ENCODE results near the gene TP53I11. TPM values are rescaled to one million over a fixed set of nuclear protein-coding genes. Genes with fewer than 3 reads are reported as not detected.

The TP53I11 gene
- polyA plus RNA-seq, 2 donors: 10.3 to 37.2 TPM

DNA sequence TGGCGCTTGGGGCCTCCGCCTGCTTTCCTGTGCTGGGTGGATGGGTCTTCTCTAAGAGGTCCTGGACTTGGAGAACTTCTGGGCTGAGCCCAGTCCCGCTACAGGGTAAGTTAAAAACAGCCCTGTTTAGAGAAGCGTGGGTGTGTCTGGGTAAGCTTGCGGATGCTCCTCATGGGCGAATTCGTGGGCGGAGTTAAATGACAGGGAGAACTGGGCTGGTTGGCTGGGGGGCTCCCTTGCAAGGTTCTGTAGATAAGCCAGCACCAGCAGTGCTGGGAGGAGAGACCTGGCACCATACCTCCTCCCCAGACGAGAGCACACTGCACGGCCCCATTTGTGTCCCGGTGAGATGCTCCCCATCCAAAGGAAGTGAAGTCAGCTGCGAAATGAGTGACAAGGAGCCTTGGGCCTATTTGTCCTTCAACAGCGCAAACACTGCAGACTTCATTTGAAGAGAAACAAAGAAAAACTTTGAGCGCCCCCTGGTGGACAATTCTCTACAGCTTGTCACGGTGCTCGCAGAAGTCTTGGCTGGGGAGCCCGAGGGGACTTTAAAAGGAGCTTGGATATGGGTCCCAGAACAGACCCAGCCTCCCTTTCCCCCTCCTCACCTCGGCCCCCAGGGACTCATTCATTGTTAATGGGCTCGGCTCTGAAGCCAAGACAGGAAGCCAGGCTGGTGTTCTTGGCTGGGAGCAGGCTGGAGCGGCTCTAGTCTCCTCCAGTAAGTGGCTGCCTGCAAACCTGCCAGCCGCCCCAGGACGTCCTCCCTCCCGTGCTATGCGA is 39.5 kb downstream of the TP53I11 start:
- Histone ChIP-seq H3K27ac (ENCODE audit: low read depth in 2 of 2, low read length in 1 of 2) (no peak overlapping the region), H3K9me3 (ENCODE audit: control insufficient read depth in 2 of 2, insufficient read depth in 1 of 2, low read depth in 1 of 2, low read length in 1 of 2) (no peaks in the 10 kb centered on the region), H3K27me3 (ENCODE audit: control insufficient read depth in 1 of 2, insufficient read depth in 2 of 2, low read length in 2 of 2) (no peaks in the 10 kb centered on the region), H3K4me1 (ENCODE audit: control insufficient read depth in 2 of 2, insufficient read depth in 2 of 2, low read length in 1 of 2) (no peaks in the 10 kb centered on the region), H3K36me3 (ENCODE audit: control insufficient read depth in 2 of 2, insufficient read depth in 2 of 2, low read length in 1 of 2) (no peaks in the 10 kb centered on the region), H3K4me3 (ENCODE audit: low read depth in 1 of 2, low read length in 2 of 2) (no peak overlapping the region)
- WGBS, 2 donors: 23 to 26% methylated on average over 24 of the region's 24 CpGs

DNA sequence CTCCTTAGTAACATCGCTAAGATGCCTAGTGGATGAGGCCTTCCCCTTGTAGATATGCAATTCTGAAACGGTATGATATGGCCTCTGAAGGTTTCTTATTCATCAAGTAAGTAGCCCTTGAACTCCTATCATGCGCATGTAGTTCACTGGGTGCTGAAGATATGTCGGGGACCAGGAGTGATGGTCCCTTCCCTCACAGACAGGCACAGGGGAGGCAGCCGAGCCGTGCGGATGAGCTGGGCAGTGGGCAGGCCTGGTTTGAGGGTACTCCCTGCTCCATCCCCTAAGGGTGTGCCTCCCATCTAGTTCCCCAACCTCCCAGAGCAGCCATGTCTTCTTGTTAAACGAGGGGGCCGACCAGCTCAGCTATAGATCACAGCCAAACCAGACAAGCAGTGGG is 40.1 kb downstream of the TP53I11 start:
- Histone ChIP-seq H3K9me3 (ENCODE audit: control insufficient read depth in 2 of 2, insufficient read depth in 1 of 2, low read depth in 1 of 2, low read length in 1 of 2) (no peaks in the 10 kb centered on the region), H3K27ac (ENCODE audit: low read depth in 2 of 2, low read length in 1 of 2) (no peak overlapping the region), H3K4me1 (ENCODE audit: control insufficient read depth in 2 of 2, insufficient read depth in 2 of 2, low read length in 1 of 2) (no peaks in the 10 kb centered on the region), H3K27me3 (ENCODE audit: control insufficient read depth in 1 of 2, insufficient read depth in 2 of 2, low read length in 2 of 2) (no peaks in the 10 kb centered on the region), H3K36me3 (ENCODE audit: control insufficient read depth in 2 of 2, insufficient read depth in 2 of 2, low read length in 1 of 2) (no peaks in the 10 kb centered on the region), H3K4me3 (ENCODE audit: low read depth in 1 of 2, low read length in 2 of 2) (no peak overlapping the region)
- WGBS, 2 donors: 87% methylated on average over 9 of the region's 9 CpGs

- Histone ChIP-seq H3K4me3 (ENCODE audit: low read depth in 1 of 2, low read length in 2 of 2) (no peak overlapping the region), H3K27me3 (ENCODE audit: control insufficient read depth in 1 of 2, insufficient read depth in 2 of 2, low read length in 2 of 2) (no peaks in the 10 kb centered on the region)
- 90 to 91% methylated on average over 14 of the region's 14 CpGs for WGBS, 2 donors
Observed at GRCh38 chr11:44909557-44909956, 41.1 kb downstream of the TP53I11 start.

GRCh38 chr11:44906649-44907048 is 44.0 kb downstream of the TP53I11 start:
- Histone ChIP-seq H3K36me3 (ENCODE audit: control insufficient read depth in 2 of 2, insufficient read depth in 2 of 2, low read length in 1 of 2) (no peaks in the 10 kb centered on the region), H3K27ac (ENCODE audit: low read depth in 2 of 2, low read length in 1 of 2) (no peak overlapping the region)
- 55 to 68% methylated on average over 5 of the region's 5 CpGs for WGBS, 2 donors

More at GRCh38 chr11:44909557-44909956, 41.1 kb downstream of the TP53I11 start:
- no peaks in the 10 kb centered on the region for H3K4me1 ChIP-seq (ENCODE audit: control insufficient read depth in 2 of 2, insufficient read depth in 2 of 2, low read length in 1 of 2)
- no peak overlapping the region for H3K27ac ChIP-seq (ENCODE audit: low read depth in 2 of 2, low read length in 1 of 2)
- H3K9me3 ChIP-seq (ENCODE audit: control insufficient read depth in 2 of 2, insufficient read depth in 1 of 2, low read depth in 1 of 2, low read length in 1 of 2): no peaks in the 10 kb centered on the region
- H3K36me3 ChIP-seq (ENCODE audit: control insufficient read depth in 2 of 2, insufficient read depth in 2 of 2, low read length in 1 of 2): no peaks in the 10 kb centered on the region

DNA sequence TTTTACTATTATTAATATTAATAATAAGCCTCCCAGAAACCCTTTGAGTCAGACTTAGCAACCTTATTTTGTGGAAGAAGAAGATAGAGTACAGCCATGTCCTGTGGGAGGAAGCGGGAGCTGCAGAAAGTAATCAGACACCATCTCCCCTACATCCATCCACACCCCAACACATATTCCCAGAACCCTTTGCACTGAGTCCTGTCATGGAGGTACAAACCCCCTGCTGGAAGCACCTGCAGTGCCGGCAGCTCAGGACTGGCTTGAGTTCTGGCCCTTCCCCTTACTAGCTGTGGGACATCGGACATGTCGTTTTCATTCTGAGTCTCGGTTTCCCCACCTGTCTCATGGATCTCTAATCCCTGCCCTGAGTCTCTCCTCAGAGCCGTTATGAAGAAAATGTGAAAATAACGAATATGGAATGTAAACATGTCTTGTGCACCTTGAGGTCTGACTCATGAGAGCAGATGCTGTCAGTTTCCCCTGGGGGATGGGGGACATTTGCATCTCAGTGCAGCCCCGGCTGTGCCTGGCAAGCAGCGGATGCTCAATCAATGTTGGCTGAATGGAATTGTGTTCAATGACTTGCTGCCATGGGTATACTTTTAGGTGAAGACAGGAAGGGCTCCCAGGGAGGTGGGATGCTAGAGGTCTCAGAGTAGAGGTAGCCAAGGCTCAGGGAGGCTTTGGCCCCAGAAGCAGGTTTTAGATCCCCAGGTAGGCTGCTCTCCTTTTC is 45.4 kb downstream of the TP53I11 start:
- Histone ChIP-seq H3K4me3 (ENCODE audit: low read depth in 1 of 2, low read length in 2 of 2) (no peak overlapping the region), H3K9me3 (ENCODE audit: control insufficient read depth in 2 of 2, insufficient read depth in 1 of 2, low read depth in 1 of 2, low read length in 1 of 2) (no peaks in the 10 kb centered on the region), H3K4me1 (ENCODE audit: control insufficient read depth in 2 of 2, insufficient read depth in 2 of 2, low read length in 1 of 2) (no peaks in the 10 kb centered on the region), H3K27ac (ENCODE audit: low read depth in 2 of 2, low read length in 1 of 2) (no peak overlapping the region), H3K27me3 (ENCODE audit: control insufficient read depth in 1 of 2, insufficient read depth in 2 of 2, low read length in 2 of 2) (no peaks in the 10 kb centered on the region), H3K36me3 (ENCODE audit: control insufficient read depth in 2 of 2, insufficient read depth in 2 of 2, low read length in 1 of 2) (no peaks in the 10 kb centered on the region)
- WGBS, 2 donors: 73 to 78% methylated on average over 9 of the region's 9 CpGs

More at GRCh38 chr11:44906649-44907048, 44.0 kb downstream of the TP53I11 start:
- Histone ChIP-seq H3K4me3 (ENCODE audit: low read depth in 1 of 2, low read length in 2 of 2) (no peak overlapping the region), H3K9me3 (ENCODE audit: control insufficient read depth in 2 of 2, insufficient read depth in 1 of 2, low read depth in 1 of 2, low read length in 1 of 2) (no peaks in the 10 kb centered on the region), H3K4me1 (ENCODE audit: control insufficient read depth in 2 of 2, insufficient read depth in 2 of 2, low read length in 1 of 2) (no peaks in the 10 kb centered on the region), H3K27me3 (ENCODE audit: control insufficient read depth in 1 of 2, insufficient read depth in 2 of 2, low read length in 2 of 2) (no peaks in the 10 kb centered on the region)

DNA sequence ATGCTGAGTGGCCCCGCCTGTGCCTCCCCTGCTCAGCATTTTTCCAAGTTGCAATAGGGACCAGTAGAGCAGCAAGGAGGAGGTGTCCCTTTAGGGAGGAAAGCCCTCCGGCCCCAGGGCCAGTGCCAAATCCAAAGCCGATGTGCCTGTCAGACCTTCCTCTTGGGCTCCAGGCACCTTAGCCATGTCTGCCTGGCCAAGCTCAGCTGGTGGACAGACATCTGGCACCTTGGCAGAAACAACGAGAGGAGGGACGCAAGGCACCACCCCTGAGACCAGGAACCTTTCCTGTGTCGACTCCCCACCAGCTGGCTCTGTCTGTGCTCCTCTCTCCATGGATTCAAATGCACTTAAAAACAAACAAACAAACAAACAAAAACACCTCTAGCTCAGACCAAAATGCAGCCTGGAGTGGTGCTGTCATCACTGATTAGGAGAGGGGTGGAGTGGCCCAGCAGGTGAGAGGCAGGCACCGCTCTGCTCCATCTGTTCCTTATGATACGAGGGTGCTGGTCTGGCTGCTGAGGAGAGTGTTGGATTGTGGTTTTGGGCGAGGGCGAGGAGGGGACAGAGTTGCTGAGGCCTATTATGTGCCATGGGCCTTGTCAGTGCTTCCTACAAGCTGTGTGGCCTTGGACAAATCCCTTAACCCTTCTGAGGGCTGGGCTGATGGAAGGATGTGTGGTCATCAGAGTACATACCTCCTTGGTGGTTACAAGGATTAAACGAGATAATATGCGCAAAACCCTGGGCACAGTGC is 46.2 kb downstream of the TP53I11 start:
- WGBS, 2 donors: 79 to 80% methylated on average over 12 of the region's 12 CpGs
- Histone ChIP-seq H3K36me3 (ENCODE audit: control insufficient read depth in 2 of 2, insufficient read depth in 2 of 2, low read length in 1 of 2) (no peaks in the 10 kb centered on the region), H3K9me3 (ENCODE audit: control insufficient read depth in 2 of 2, insufficient read depth in 1 of 2, low read depth in 1 of 2, low read length in 1 of 2) (no peaks in the 10 kb centered on the region), H3K27me3 (ENCODE audit: control insufficient read depth in 1 of 2, insufficient read depth in 2 of 2, low read length in 2 of 2) (no peaks in the 10 kb centered on the region), H3K4me3 (ENCODE audit: low read depth in 1 of 2, low read length in 2 of 2) (no peak overlapping the region), H3K4me1 (ENCODE audit: control insufficient read depth in 2 of 2, insufficient read depth in 2 of 2, low read length in 1 of 2) (no peaks in the 10 kb centered on the region), H3K27ac (ENCODE audit: low read depth in 2 of 2, low read length in 1 of 2) (no peak overlapping the region)

- no peaks in the 10 kb centered on the region for H3K36me3 ChIP-seq (ENCODE audit: control insufficient read depth in 2 of 2, insufficient read depth in 2 of 2, low read length in 1 of 2)
- H3K9me3 ChIP-seq (ENCODE audit: control insufficient read depth in 2 of 2, insufficient read depth in 1 of 2, low read depth in 1 of 2, low read length in 1 of 2): no peaks in the 10 kb centered on the region
- H3K27me3 ChIP-seq (ENCODE audit: control insufficient read depth in 1 of 2, insufficient read depth in 2 of 2, low read length in 2 of 2): no peaks in the 10 kb centered on the region
- H3K4me3 ChIP-seq (ENCODE audit: low read depth in 1 of 2, low read length in 2 of 2): no peak overlapping the region
- WGBS, 2 donors: 89 to 93% methylated on average over 3 of the region's 3 CpGs
- no peak overlapping the region for H3K27ac ChIP-seq (ENCODE audit: low read depth in 2 of 2, low read length in 1 of 2)
- no peaks in the 10 kb centered on the region for H3K4me1 ChIP-seq (ENCODE audit: control insufficient read depth in 2 of 2, insufficient read depth in 2 of 2, low read length in 1 of 2)
Observed at GRCh38 chr11:44903518-44903917, 47.2 kb downstream of the TP53I11 start.

DNA sequence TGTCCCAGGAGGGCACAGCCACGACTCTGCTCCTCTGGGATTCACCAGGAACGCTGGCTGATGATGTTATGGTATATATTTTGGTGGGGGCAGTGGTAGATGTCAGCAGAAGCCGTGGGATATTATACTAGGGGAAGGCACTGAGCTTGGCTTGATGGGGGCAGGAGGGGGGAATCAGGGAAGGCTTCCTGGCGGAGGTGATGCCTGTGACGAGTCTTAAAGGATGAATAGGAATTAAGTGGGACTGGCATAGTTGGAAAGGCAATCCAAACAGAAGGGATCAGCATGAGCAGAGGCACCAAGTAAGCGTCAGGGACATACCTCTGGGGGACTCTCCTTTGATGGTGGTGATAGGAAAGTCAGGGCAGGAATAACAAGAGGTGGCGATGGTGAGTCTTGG is 47.6 kb downstream of the TP53I11 start:
- 76 to 86% methylated on average over 7 of the region's 7 CpGs for WGBS, 2 donors
- Histone ChIP-seq H3K27me3 (ENCODE audit: control insufficient read depth in 1 of 2, insufficient read depth in 2 of 2, low read length in 2 of 2) (no peaks in the 10 kb centered on the region), H3K36me3 (ENCODE audit: control insufficient read depth in 2 of 2, insufficient read depth in 2 of 2, low read length in 1 of 2) (no peaks in the 10 kb centered on the region), H3K4me3 (ENCODE audit: low read depth in 1 of 2, low read length in 2 of 2) (no peak overlapping the region), H3K4me1 (ENCODE audit: control insufficient read depth in 2 of 2, insufficient read depth in 2 of 2, low read length in 1 of 2) (no peaks in the 10 kb centered on the region), H3K9me3 (ENCODE audit: control insufficient read depth in 2 of 2, insufficient read depth in 1 of 2, low read depth in 1 of 2, low read length in 1 of 2) (no peaks in the 10 kb centered on the region), H3K27ac (ENCODE audit: low read depth in 2 of 2, low read length in 1 of 2) (no peak overlapping the region)

DNA sequence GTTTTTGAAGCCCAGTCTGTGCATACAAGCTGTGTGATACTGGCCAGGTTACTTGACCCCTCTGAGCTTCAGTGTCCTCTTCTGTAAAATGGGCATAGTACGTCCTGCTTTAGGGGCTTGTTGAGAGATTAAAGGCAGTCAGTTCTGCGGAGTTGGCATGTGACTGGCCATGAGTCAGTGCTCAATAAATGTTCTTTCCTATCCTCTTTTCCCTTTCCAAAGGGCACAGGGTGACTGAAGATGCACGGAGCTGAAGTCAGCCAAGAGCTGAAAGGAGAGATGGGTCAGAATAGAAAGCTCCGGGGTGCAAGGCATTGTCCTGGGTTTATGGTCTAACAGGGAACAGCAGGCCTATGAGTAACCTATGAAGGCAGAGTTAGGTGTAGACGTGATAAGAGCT is 48.9 kb downstream of the TP53I11 start:
- H3K4me3 ChIP-seq (ENCODE audit: low read depth in 1 of 2, low read length in 2 of 2): no peak overlapping the region
- H3K36me3 ChIP-seq (ENCODE audit: control insufficient read depth in 2 of 2, insufficient read depth in 2 of 2, low read length in 1 of 2): no peaks in the 10 kb centered on the region
- no peaks in the 10 kb centered on the region for H3K9me3 ChIP-seq (ENCODE audit: control insufficient read depth in 2 of 2, insufficient read depth in 1 of 2, low read depth in 1 of 2, low read length in 1 of 2)
- no peaks in the 10 kb centered on the region for H3K27me3 ChIP-seq (ENCODE audit: control insufficient read depth in 1 of 2, insufficient read depth in 2 of 2, low read length in 2 of 2)
- H3K27ac ChIP-seq (ENCODE audit: low read depth in 2 of 2, low read length in 1 of 2): no peak overlapping the region
- 78 to 86% methylated on average over 5 of the region's 5 CpGs for WGBS, 2 donors
- no peaks in the 10 kb centered on the region for H3K4me1 ChIP-seq (ENCODE audit: control insufficient read depth in 2 of 2, insufficient read depth in 2 of 2, low read length in 1 of 2)

Measured in esophagus (tissue), 2 donors.